Activated T-helper 17 cell treated with anti-CD3 and anti-CD28 coated beads, Interleukin-2, amount 50 U/mL, for 72 hours (primary cell): ENCODE measurements around the gene DDX50. TPM values are rescaled to one million over a fixed set of nuclear protein-coding genes. Genes with fewer than 3 reads are reported as not detected.
"Not testable (repeated sequence)": the region's sequence is repeated elsewhere in the genome, so short reads cannot be mapped to it uniquely, and the experiment has no call there.

Experiments used
- ATAC-seq: fragments of 150-1000 bp; cut with Tn5 transposase; replicated peaks from 2 replicates; pipeline ENCODE4 v1.10.0; 2021; ENCODE audit warnings: mild to moderate bottlenecking, moderate library complexity
- H3K27ac Mint-ChIP-seq: one replicate; pipeline ENCODE4 v1.8.0; 2022; ENCODE audit warnings: mixed read lengths
- H3K27me3 Mint-ChIP-seq: one replicate; pipeline ENCODE4 v1.8.0; 2022; ENCODE audit warnings: mixed read lengths
- H3K36me3 Mint-ChIP-seq: one replicate; pipeline ENCODE4 v1.8.0; 2022; ENCODE audit warnings: low read depth, mild to moderate bottlenecking, mixed read lengths
- H3K4me1 Mint-ChIP-seq: one replicate; pipeline ENCODE4 v1.8.0; 2022; ENCODE audit warnings: mixed read lengths
- H3K4me3 Mint-ChIP-seq: one replicate; pipeline ENCODE4 v1.8.0; 2022; ENCODE audit warnings: mild to moderate bottlenecking, mixed read lengths
- H3K9me3 Mint-ChIP-seq: one replicate; pipeline ENCODE4 v1.8.0; 2022; ENCODE audit warnings: mixed read lengths
- total RNA-seq, 2 donors: library from RNA; stranded (reverse); gene quantifications; one replicate each; pipeline ENCODE4 v1.2.3, GENCODE V29; 2022

DDX50 gene
- total RNA-seq, 2 donors from 2014 or later, result 48.0 to 66.1 TPM

GRCh38 chr10:68938117-68938516 is 37.0 kb downstream of the DDX50 start:
- peaks cover 80% of the 10 kb centered on the region for H3K36me3 Mint-ChIP-seq
- H3K4me3 Mint-ChIP-seq, result no peak overlapping the region
- peak overlapping the region; percentile 3 for H3K27ac Mint-ChIP-seq
- no peaks in the 10 kb centered on the region for H3K27me3 Mint-ChIP-seq
- ATAC-seq, result no peak
- H3K9me3 Mint-ChIP-seq, result no peaks in the 10 kb centered on the region
- H3K4me1 Mint-ChIP-seq, result peaks cover 5% of the 10 kb centered on the region

GRCh38 chr10:68938884-68939283 is 37.8 kb downstream of the DDX50 start:
- H3K27ac Mint-ChIP-seq, result peak overlapping the region; percentile 3
- H3K4me1 Mint-ChIP-seq, result peaks cover 5% of the 10 kb centered on the region
- peaks cover 73% of the 10 kb centered on the region for H3K36me3 Mint-ChIP-seq
- no peaks in the 10 kb centered on the region for H3K27me3 Mint-ChIP-seq
- ATAC-seq, result no peak
- H3K4me3 Mint-ChIP-seq, result no peak overlapping the region
- H3K9me3 Mint-ChIP-seq, result no peaks in the 10 kb centered on the region

GRCh38 chr10:68940917-68941316 is 39.8 kb downstream of the DDX50 start:
- H3K4me1 Mint-ChIP-seq, H3K9me3 Mint-ChIP-seq, ATAC-seq, H3K27me3 Mint-ChIP-seq, H3K4me3 Mint-ChIP-seq, H3K27ac Mint-ChIP-seq: not testable (repeated sequence)
- H3K36me3 Mint-ChIP-seq, result peaks cover 53% of the 10 kb centered on the region

- Mint-ChIP-seq H3K27me3 (no peaks in the 10 kb centered on the region), H3K9me3 (no peaks in the 10 kb centered on the region), H3K4me1 (no peaks in the 10 kb centered on the region), H3K4me3 (no peak overlapping the region), H3K27ac (no peak overlapping the region), H3K36me3 (peaks cover 3% of the 10 kb centered on the region)
- no peak for ATAC-seq
Measured at GRCh38 chr10:68950598-68950997, 49.5 kb downstream of the DDX50 start.

- Mint-ChIP-seq H3K4me3 (peak overlapping the region; percentile 92), H3K36me3 (peaks cover 46% of the 10 kb centered on the region), H3K4me1 (peaks cover 11% of the 10 kb centered on the region), H3K27ac (peak overlapping the region; percentile 96), H3K27me3 (no peaks in the 10 kb centered on the region), H3K9me3 (no peaks in the 10 kb centered on the region)
- no peak for ATAC-seq
Measured at GRCh38 chr10:68954904-68955303, 53.8 kb downstream of the DDX50 start.

GRCh38 chr10:68955355-68955831 is 54.3 kb downstream of the DDX50 start:
- Mint-ChIP-seq H3K27ac (peak overlapping the region; percentile 96), H3K36me3 (peaks cover 51% of the 10 kb centered on the region), H3K4me3 (peak overlapping the region; percentile 92), H3K9me3 (no peaks in the 10 kb centered on the region), H3K27me3 (no peaks in the 10 kb centered on the region), H3K4me1 (peaks cover 14% of the 10 kb centered on the region)
- peak; percentile 38 for ATAC-seq

GRCh38 chr10:68955832-68956532 is 54.9 kb downstream of the DDX50 start, which contains the start of gene DDX21:
DDX21 (plus strand) TSS chr10:68956170; CDS start chr10:68956226, 56 bp downstream.
- H3K4me3 Mint-ChIP-seq, result peak within 1 kb of the TSS; percentile 92
- peak within 1 kb of the TSS; percentile 96 for H3K27ac Mint-ChIP-seq
- no peaks in the 10 kb centered on the region for H3K27me3 Mint-ChIP-seq
- H3K4me1 Mint-ChIP-seq, result peaks cover 14% of the 10 kb centered on the region
- no peaks in the 10 kb centered on the region for H3K9me3 Mint-ChIP-seq
- H3K36me3 Mint-ChIP-seq, result peaks cover 57% of the 10 kb centered on the region
- ATAC-seq, result peak; percentile 90

- Mint-ChIP-seq H3K4me1 (peaks cover 21% of the 10 kb centered on the region), H3K27me3 (no peaks in the 10 kb centered on the region), H3K4me3 (peak overlapping the region; percentile 92), H3K27ac (peak overlapping the region; percentile 96), H3K36me3 (peaks cover 69% of the 10 kb centered on the region), H3K9me3 (no peaks in the 10 kb centered on the region)
- no peak for ATAC-seq
Measured at GRCh38 chr10:68957284-68957615, 56.1 kb downstream of the DDX50 start.

GRCh38 chr10:68957654-68958053 is 56.5 kb downstream of the DDX50 start:
- peaks cover 73% of the 10 kb centered on the region for H3K36me3 Mint-ChIP-seq

GRCh38 chr10:68959695-68960527 is 58.8 kb downstream of the DDX50 start:
- peaks cover 96% of the 10 kb centered on the region for H3K36me3 Mint-ChIP-seq
- no peaks in the 10 kb centered on the region for H3K27me3 Mint-ChIP-seq
- H3K4me3 Mint-ChIP-seq, result peak overlapping the region; percentile 92
- peaks cover 21% of the 10 kb centered on the region for H3K4me1 Mint-ChIP-seq
- no peaks in the 10 kb centered on the region for H3K9me3 Mint-ChIP-seq
- ATAC-seq, result no peak
- H3K27ac Mint-ChIP-seq, result peak overlapping the region; percentile 88

More at GRCh38 chr10:68957654-68958053, 56.5 kb downstream of the DDX50 start:
- peak overlapping the region; percentile 92 for H3K4me3 Mint-ChIP-seq
- peaks cover 21% of the 10 kb centered on the region for H3K4me1 Mint-ChIP-seq
- ATAC-seq, result no peak
- no peaks in the 10 kb centered on the region for H3K9me3 Mint-ChIP-seq
- peak overlapping the region; percentile 96 for H3K27ac Mint-ChIP-seq
- H3K27me3 Mint-ChIP-seq, result no peaks in the 10 kb centered on the region

- Mint-ChIP-seq H3K4me3 (no peak overlapping the region), H3K9me3 (no peaks in the 10 kb centered on the region), H3K36me3 (peaks cover 100% of the 10 kb centered on the region), H3K27ac (no peak overlapping the region), H3K27me3 (no peaks in the 10 kb centered on the region), H3K4me1 (peaks cover 21% of the 10 kb centered on the region)
- ATAC-seq, result no peak
Measured at GRCh38 chr10:68963151-68963550, 62.0 kb downstream of the DDX50 start.

- no peaks in the 10 kb centered on the region for H3K4me1 Mint-ChIP-seq
- ATAC-seq, result no peak
- H3K9me3 Mint-ChIP-seq, result no peaks in the 10 kb centered on the region
- peak overlapping the region; percentile 8 for H3K27ac Mint-ChIP-seq
- H3K36me3 Mint-ChIP-seq, result peaks cover 100% of the 10 kb centered on the region
- H3K4me3 Mint-ChIP-seq, result no peak overlapping the region
- no peaks in the 10 kb centered on the region for H3K27me3 Mint-ChIP-seq
Measured at GRCh38 chr10:68973975-68974374, 72.9 kb downstream of the DDX50 start.

- not testable (repeated sequence) for H3K4me1 Mint-ChIP-seq, ATAC-seq, H3K4me3 Mint-ChIP-seq, H3K27me3 Mint-ChIP-seq, H3K9me3 Mint-ChIP-seq
- Mint-ChIP-seq H3K36me3 (peaks cover 100% of the 10 kb centered on the region), H3K27ac (peak overlapping the region; percentile 73)
Measured at GRCh38 chr10:68975936-68976473, 74.9 kb downstream of the DDX50 start.

GRCh38 chr10:68979738-68980137 is 78.6 kb downstream of the DDX50 start:
- H3K4me1 Mint-ChIP-seq, H3K9me3 Mint-ChIP-seq, H3K27me3 Mint-ChIP-seq, H3K4me3 Mint-ChIP-seq, ATAC-seq: not testable (repeated sequence)
- Mint-ChIP-seq H3K27ac (peak overlapping the region; percentile 16), H3K36me3 (peaks cover 100% of the 10 kb centered on the region)
